Mucosa of descending colon (tissue), 3 donors: ENCODE measurements around the gene PPP1R8. TPM values are rescaled to one million over a fixed set of nuclear protein-coding genes. Genes with fewer than 3 reads are reported as not detected.
"Not testable (repeated sequence)": the region's sequence is repeated elsewhere in the genome, so short reads cannot be mapped to it uniquely, and the experiment has no call there.

Experiments used
- ATAC-seq: fragments of 200-7000 bp; cut with Tn5 transposase; one replicate; pipeline ENCODE4 v1.9.1; 2020; ENCODE audit warnings: mild to moderate bottlenecking, moderate library complexity
- DNase-seq, 3 donors: peaks; one replicate each; pipeline ENCODE4 v3.0.0-alpha.2; 2020
- H3K36me3 ChIP-seq: fragments of 200-600 bp; one replicate; pipeline ENCODE4 v1.8.0; 2021; ENCODE audit warnings: low read depth, mild to moderate bottlenecking
- H3K4me1 ChIP-seq: fragments of 200-600 bp; one replicate; pipeline ENCODE4 v1.8.0; 2021; ENCODE audit warnings: low read depth, mild to moderate bottlenecking
- H3K4me3 ChIP-seq: fragments of 200-600 bp; one replicate; pipeline ENCODE4 v1.8.0; 2021; ENCODE audit warnings: mild to moderate bottlenecking
- H3K9me3 ChIP-seq: fragments of 200-600 bp; one replicate; pipeline ENCODE4 v1.8.0; 2021; ENCODE audit warnings: mild to moderate bottlenecking
- CTCF ChIP-seq: fragments of 200-600 bp; IDR thresholded peaks from one replicate; pipeline ENCODE4 v1.8.0; 2022; ENCODE audit warnings: antibody characterized with exemption, mild to moderate bottlenecking
- intact Hi-C, 2 donors: fragments of 100-400 bp; cut with DNase I in 1 of 2; cut with micrococcal nuclease in 1 of 2; formaldehyde crosslinking; loops; one replicate each; pipeline versions ENCODE4 v1.11.0 to v1.11.1; 2022; cut with DNase I, micrococcal nuclease
- total RNA-seq, 3 donors: library from RNA; stranded (reverse); fragmentation: NEBNext Ultra II Directional in 2 of 3; extraction: Animal tissue kit (Norgen Biotek cat#: 25700) in 2 of 3; gene quantifications; one replicate each; pipeline versions ENCODE4 v1.2.1 to v1.2.4, GENCODE V29; 2021 to 2023
- donor health status: DM: no; HTN: no; CAD: no; lungs with moderate emphysema.
- donor health status: DM: no; HTN: no; CAD: no.
- donor health status: DM: no; HTN: yes; CAD: no.

The PPP1R8 gene
- total RNA-seq, 3 donors from 2014 or later: 29.1 to 33.7 (median 31.0) TPM

- ATAC-seq (no peak), DNase-seq (no peak)
- Histone ChIP-seq H3K4me3 (no peak overlapping the region), H3K36me3 (no peaks in the 10 kb centered on the region), H3K4me1 (peaks cover 15% of the 10 kb centered on the region), H3K9me3 (no peaks in the 10 kb centered on the region)
- intact Hi-C loops: no loop called here
- TF ChIP-seq CTCF: no peak
Measured at GRCh38 chr1:27869719-27870085, 39.1 kb downstream of the PPP1R8 start.

GRCh38 chr1:27871076-27871475 lies 40.5 kb downstream of the PPP1R8 start:
- DNase-seq, H3K9me3 ChIP-seq, ATAC-seq, H3K36me3 ChIP-seq, H3K4me3 ChIP-seq, intact Hi-C loops: not testable (repeated sequence)
- peaks cover 20% of the 10 kb centered on the region for H3K4me1 ChIP-seq

- peak; percentile 74 to 86 (median 78) for DNase-seq
Measured at GRCh38 chr1:27872059-27872801, 41.6 kb downstream of the PPP1R8 start, which contains the start of gene THEMIS2. Gene THEMIS2 (plus strand): TSS chr1:27872544. CDS start chr1:27872572, 28 bp downstream.

GRCh38 chr1:27872802-27873551 lies 42.4 kb downstream of the PPP1R8 start:
- Histone ChIP-seq H3K9me3 (no peaks in the 10 kb centered on the region), H3K36me3 (no peaks in the 10 kb centered on the region), H3K4me3 (no peak overlapping the region), H3K4me1 (peaks cover 20% of the 10 kb centered on the region)
- ATAC-seq: peak; percentile 34
- intact Hi-C loops: no loop called here
- peak in 1 of 3 donors; percentile 53 for DNase-seq
- no peak for TF ChIP-seq CTCF

More at GRCh38 chr1:27872059-27872801, 41.6 kb downstream of the PPP1R8 start, which contains the start of gene THEMIS2:
- peak; percentile 77 for ATAC-seq
- H3K9me3 ChIP-seq: no peaks in the 10 kb centered on the region
- no peak for TF ChIP-seq CTCF
- H3K4me1 ChIP-seq: peaks cover 20% of the 10 kb centered on the region
- H3K36me3 ChIP-seq: no peaks in the 10 kb centered on the region
- H3K4me3 ChIP-seq: no peak within 1 kb of the TSS
- intact Hi-C loops: no loop called here

GRCh38 chr1:27873671-27874384 lies 43.2 kb downstream of the PPP1R8 start:
- no peaks in the 10 kb centered on the region for H3K9me3 ChIP-seq
- H3K4me3 ChIP-seq: no peak overlapping the region
- no peaks in the 10 kb centered on the region for H3K36me3 ChIP-seq
- ATAC-seq: no peak
- DNase-seq: peak in 1 of 3 donors; percentile 67
- intact Hi-C loops: no loop called here
- peaks cover 20% of the 10 kb centered on the region for H3K4me1 ChIP-seq
- TF ChIP-seq CTCF: no peak
